GM12875 (cell line): ENCODE results near the gene XCL2.
"Not testable (repeated sequence)": the region's sequence is repeated elsewhere in the genome, so short reads cannot be mapped to it uniquely, and the experiment has no call there.

Experiments used
- H3K4me3 ChIP-seq: one replicate; pipeline ENCODE4 v1.5.1; 2011; ENCODE audit warnings: low read depth, low read length, control low read depth
- CTCF ChIP-seq: IDR thresholded peaks from 2 replicates; pipeline ENCODE4 v1.5.1; 2011; ENCODE audit warnings: low read depth, mild to moderate bottlenecking, control low read depth, inconsistent platforms, low read length, moderate library complexity, borderline replicate concordance; ENCODE audit not compliant: insufficient read depth

XCL2 gene

GRCh38 chr1:168543840-168544498 is at the start of gene XCL2:
Gene XCL2, minus strand, starts transcription at chr1:168543997. Its CDS starts 33 bp downstream, at chr1:168543964.
- not testable (repeated sequence) for H3K4me3 ChIP-seq

GRCh38 chr1:168591641-168592250 is 47.9 kb upstream of the XCL2 start:
- no peak overlapping the region for H3K4me3 ChIP-seq
- no peak for TF ChIP-seq CTCF

- no peak overlapping the region for H3K4me3 ChIP-seq
- TF ChIP-seq CTCF, result no peak
These were observed 47.3 kb upstream of the XCL2 start for GRCh38 chr1:168591066-168591465.

- no peak for TF ChIP-seq CTCF
- no peak overlapping the region for H3K4me3 ChIP-seq
These were observed 45.4 kb upstream of the XCL2 start for GRCh38 chr1:168589167-168589566.

- TF ChIP-seq CTCF, result no peak
- H3K4me3 ChIP-seq, result no peak overlapping the region
These were observed 42.1 kb upstream of the XCL2 start for GRCh38 chr1:168585937-168586336.

- TF ChIP-seq CTCF, result no peak
- no peak overlapping the region for H3K4me3 ChIP-seq
These were observed 41.4 kb upstream of the XCL2 start for GRCh38 chr1:168585191-168585590.

GRCh38 chr1:168583571-168583970 is 39.8 kb upstream of the XCL2 start:
- no peak for TF ChIP-seq CTCF
- H3K4me3 ChIP-seq, result no peak overlapping the region
